ENCODE data around the gene PROSER1.

GRCh38 chr13:39072842-39073241 lies 35.0 kb upstream of the PROSER1 start:
- TF ChIP-seq CTCF (conservative IDR thresholded peaks at IDR 0.05; ENCODE audit: low read depth, low read length) (no peak), EZH2 (IDR thresholded peaks at IDR 0.05; ENCODE audit: borderline replicate concordance, low read depth, low read length, poor library complexity, severe bottlenecking) (no peak)

All from A673 (cell line).